ENCODE measurements around the gene CMTM1. TPM values are rescaled to one million over a fixed set of nuclear protein-coding genes. Genes with fewer than 3 reads are reported as not detected.

The CMTM1 gene
- total RNA-seq, 1 experiment from 2014 or later, result 9.4 TPM

DNA sequence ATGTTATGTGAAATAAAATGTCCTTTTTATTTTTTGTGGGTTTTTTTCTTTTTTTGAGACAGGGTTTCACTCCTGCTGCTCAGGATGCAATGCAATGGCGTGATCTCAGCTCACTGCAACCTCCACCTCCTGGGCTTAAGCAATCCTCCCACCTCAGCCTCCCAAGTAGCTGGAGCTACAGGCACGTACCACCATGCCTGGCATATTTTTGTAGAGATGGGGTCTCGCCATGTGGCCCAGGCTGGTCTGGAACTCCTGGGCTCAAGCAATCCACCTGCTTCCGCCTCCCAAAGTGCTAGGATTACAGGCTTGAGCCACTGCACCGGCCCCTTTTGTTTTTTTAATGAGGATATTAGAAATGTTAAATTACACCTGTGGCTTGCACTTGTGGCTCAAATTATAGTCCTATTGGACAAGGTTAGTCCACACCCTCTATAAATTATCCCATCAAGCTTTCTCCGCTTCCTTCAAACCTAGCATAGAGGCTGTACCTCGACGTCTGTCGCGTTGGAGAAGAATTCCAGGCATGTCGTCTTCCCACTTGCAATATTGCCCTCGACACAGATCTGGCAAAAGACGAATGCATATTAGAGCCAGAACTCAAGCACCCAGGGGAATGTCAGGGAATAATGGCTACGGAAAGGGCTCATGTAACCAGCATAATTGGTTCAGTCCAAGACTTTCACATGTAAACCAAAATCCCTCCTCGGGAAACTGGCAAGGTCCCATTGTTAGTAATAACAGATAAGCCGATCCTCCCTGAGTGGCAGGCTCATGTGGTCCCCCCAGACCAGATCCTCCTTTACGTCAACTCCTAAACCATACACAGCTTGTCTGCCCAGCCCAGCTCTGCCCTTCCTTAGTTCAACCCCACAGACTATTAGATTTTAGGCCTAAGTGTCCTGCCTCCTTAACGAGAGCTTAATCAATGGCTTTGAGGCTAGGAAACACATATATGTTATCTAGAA lies 24.6 kb upstream of the CMTM1 start:
- TF ChIP-seq, protein P1, sequence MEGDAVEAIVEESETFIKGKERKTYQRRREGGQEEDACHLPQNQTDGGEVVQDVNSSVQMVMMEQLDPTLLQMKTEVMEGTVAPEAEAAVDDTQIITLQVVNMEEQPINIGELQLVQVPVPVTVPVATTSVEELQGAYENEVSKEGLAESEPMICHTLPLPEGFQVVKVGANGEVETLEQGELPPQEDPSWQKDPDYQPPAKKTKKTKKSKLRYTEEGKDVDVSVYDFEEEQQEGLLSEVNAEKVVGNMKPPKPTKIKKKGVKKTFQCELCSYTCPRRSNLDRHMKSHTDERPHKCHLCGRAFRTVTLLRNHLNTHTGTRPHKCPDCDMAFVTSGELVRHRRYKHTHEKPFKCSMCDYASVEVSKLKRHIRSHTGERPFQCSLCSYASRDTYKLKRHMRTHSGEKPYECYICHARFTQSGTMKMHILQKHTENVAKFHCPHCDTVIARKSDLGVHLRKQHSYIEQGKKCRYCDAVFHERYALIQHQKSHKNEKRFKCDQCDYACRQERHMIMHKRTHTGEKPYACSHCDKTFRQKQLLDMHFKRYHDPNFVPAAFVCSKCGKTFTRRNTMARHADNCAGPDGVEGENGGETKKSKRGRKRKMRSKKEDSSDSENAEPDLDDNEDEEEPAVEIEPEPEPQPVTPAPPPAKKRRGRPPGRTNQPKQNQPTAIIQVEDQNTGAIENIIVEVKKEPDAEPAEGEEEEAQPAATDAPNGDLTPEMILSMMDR (conservative IDR thresholded peaks at IDR 0.05), result no peak
- TF ChIP-seq EZH2 (IDR thresholded peaks at IDR 0.05; ENCODE audit: low read depth), result no peak
- no peak for DNase-seq
- Histone ChIP-seq H3K4me1 (replicated peaks; ENCODE audit: insufficient read depth) (no peaks in the 10 kb centered on the region), H3K27me3 (ENCODE audit: insufficient read depth, low read depth) (no peaks in the 10 kb centered on the region), H4K20me1 (ENCODE audit: insufficient read depth) (no peaks in the 10 kb centered on the region), H3K27ac (no peak overlapping the region), H3K79me2 (ENCODE audit: low read depth) (no peaks in the 10 kb centered on the region), H2AFZ (no peak overlapping the region), H3K36me3 (ENCODE audit: low read depth) (no peaks in the 10 kb centered on the region), H3K9me2 (ENCODE audit: insufficient read depth) (no peaks in the 10 kb centered on the region), H3K4me3 (no peak overlapping the region), H3K9me3 (ENCODE audit: insufficient read depth, low read depth) (no peaks in the 10 kb centered on the region), H3F3A (ENCODE audit: insufficient read depth, low read depth) (peaks cover 4% of the 10 kb centered on the region; the same call in 1 of the 2 replicates), H3K4me2 (no peak overlapping the region)
- intact Hi-C loops (cut with micrococcal nuclease; ENCODE audit: unreplicated experiment), result no loop called here
- BruUV-seq (replicated peaks), result no TSS peak
- CTCF ChIA-PET, result no interaction called here
- POLR2A ChIA-PET (ENCODE audit: unreplicated experiment), result no interaction called here

DNA sequence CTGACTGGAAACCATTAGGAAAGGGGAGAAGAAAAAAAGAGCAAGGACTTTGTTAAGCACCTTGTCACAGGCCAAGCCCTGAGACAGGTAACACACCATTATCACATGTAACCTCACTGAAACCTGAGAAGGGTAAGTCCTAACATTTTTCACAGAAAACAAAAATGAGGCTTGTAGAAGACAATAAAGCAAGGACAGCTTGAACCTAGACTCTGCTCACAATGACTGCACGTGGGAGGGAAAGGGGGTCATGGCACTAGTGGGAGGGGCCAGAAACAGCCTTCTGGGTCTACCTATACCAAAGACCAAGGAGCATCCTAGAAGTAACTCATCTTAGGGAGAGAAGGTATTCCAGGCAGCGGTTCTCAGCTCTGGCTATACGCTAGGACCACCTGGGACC lies 23.8 kb upstream of the CMTM1 start:
- no peak for DNase-seq
- Histone ChIP-seq H3K4me1 (replicated peaks; ENCODE audit: insufficient read depth) (no peaks in the 10 kb centered on the region), H4K20me1 (ENCODE audit: insufficient read depth) (no peaks in the 10 kb centered on the region), H3K36me3 (ENCODE audit: low read depth) (no peaks in the 10 kb centered on the region), H3K79me2 (ENCODE audit: low read depth) (no peaks in the 10 kb centered on the region), H3K4me2 (no peak overlapping the region), H3K9me3 (ENCODE audit: insufficient read depth, low read depth) (no peaks in the 10 kb centered on the region), H3K27ac (no peak overlapping the region), H3F3A (ENCODE audit: insufficient read depth, low read depth) (peaks cover 4% of the 10 kb centered on the region; the same call in 1 of the 2 replicates), H3K9me2 (ENCODE audit: insufficient read depth) (no peaks in the 10 kb centered on the region), H3K4me3 (no peak overlapping the region), H3K27me3 (ENCODE audit: insufficient read depth, low read depth) (no peaks in the 10 kb centered on the region), H2AFZ (no peak overlapping the region)
- TF ChIP-seq, protein P1 (conservative IDR thresholded peaks at IDR 0.05), result no peak
- TF ChIP-seq EZH2 (IDR thresholded peaks at IDR 0.05; ENCODE audit: low read depth), result no peak
- ChIA-PET POLR2A (ENCODE audit: unreplicated experiment) (no interaction called here), CTCF (no interaction called here)
- intact Hi-C loops (cut with micrococcal nuclease; ENCODE audit: unreplicated experiment), result no loop called here
- BruUV-seq (replicated peaks), result no TSS peak

DNA sequence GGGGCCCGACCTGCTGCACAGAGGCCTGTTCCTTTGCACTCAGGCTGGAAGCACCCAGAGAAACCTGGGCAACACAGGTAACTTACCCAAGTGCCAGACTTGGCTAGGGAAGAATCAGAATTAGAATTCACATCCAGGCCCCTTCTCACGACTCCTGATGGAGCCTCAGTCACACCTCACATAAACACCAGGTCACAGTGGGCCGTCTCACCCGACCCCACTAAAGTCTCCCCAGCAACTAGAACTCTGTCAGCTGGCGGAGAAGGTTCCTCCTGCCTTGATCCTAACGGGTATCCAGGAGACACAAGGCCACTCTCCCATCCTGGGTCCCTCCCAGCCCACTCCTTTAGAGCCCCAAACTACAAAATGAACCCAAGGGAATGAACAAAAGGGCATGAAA lies 22.7 kb upstream of the CMTM1 start:
- no peaks in the 10 kb centered on the region for H3K9me3 ChIP-seq (ENCODE audit: insufficient read depth, low read depth)
- H3K4me2 ChIP-seq, result no peak overlapping the region
- H3K27me3 ChIP-seq (ENCODE audit: insufficient read depth, low read depth), result no peaks in the 10 kb centered on the region
- POLR2A ChIA-PET (ENCODE audit: unreplicated experiment), result no interaction called here
- no peak for DNase-seq
- BruUV-seq (replicated peaks), result no TSS peak
- no peak overlapping the region for H2AFZ ChIP-seq
- no peak for TF ChIP-seq EZH2 (IDR thresholded peaks at IDR 0.05; ENCODE audit: low read depth)
- TF ChIP-seq, protein P1 (conservative IDR thresholded peaks at IDR 0.05), result no peak
- H3K4me3 ChIP-seq, result no peak overlapping the region
- no peaks in the 10 kb centered on the region for H3K36me3 ChIP-seq (ENCODE audit: low read depth)
- no peaks in the 10 kb centered on the region for H3K79me2 ChIP-seq (ENCODE audit: low read depth)
- no peak overlapping the region for H3K27ac ChIP-seq
- H3K9me2 ChIP-seq (ENCODE audit: insufficient read depth), result no peaks in the 10 kb centered on the region
- no peaks in the 10 kb centered on the region for H4K20me1 ChIP-seq (ENCODE audit: insufficient read depth)
- intact Hi-C loops (cut with micrococcal nuclease; ENCODE audit: unreplicated experiment), result no loop called here
- CTCF ChIA-PET, result no interaction called here
- no peaks in the 10 kb centered on the region for H3K4me1 ChIP-seq (replicated peaks; ENCODE audit: insufficient read depth)
- peaks cover 4% of the 10 kb centered on the region; the same call in 1 of the 2 replicates for H3F3A ChIP-seq (ENCODE audit: insufficient read depth, low read depth)
